Measurements from ENCODE around the gene ACER3. TPM values are rescaled to one million over a fixed set of nuclear protein-coding genes. Genes with fewer than 3 reads are reported as not detected.

Gene ACER3
- total RNA-seq, 4 donors from 2014 or later: 9.3 to 25.7 (median 14.2) TPM

GRCh38 chr11:77055101-77055561 lies 194.4 kb downstream of the ACER3 start:
- Histone ChIP-seq H3K27ac (no peak overlapping the region), H3K27me3 (peaks cover 9% of the 10 kb centered on the region), H3K9me3 (peaks cover 0 to 21% (median 2%) of the 10 kb centered on the region in 3 donors), H3K36me3 (no peaks in the 10 kb centered on the region), H3K4me3 (no peak overlapping the region), H3K4me1 (no peaks in the 10 kb centered on the region)
- TF ChIP-seq CTCF (IDR thresholded peaks at IDR 0.05) (no peak), POLR2AphosphoS5 (IDR thresholded peaks at IDR 0.05) (no peak), POLR2A (IDR thresholded peaks at IDR 0.05) (no peak), EP300 (IDR thresholded peaks at IDR 0.05) (no peak)
- 50 to 74% methylated on average over 1 to 2 of the region's 2 CpGs for WGBS, 2 donors (ENCODE audit: low coverage in 1 of 2)
- ATAC-seq: no peak

- TF ChIP-seq CTCF (IDR thresholded peaks at IDR 0.05): no peak
- TF ChIP-seq POLR2A (IDR thresholded peaks at IDR 0.05): no peak
- no peak for TF ChIP-seq EP300 (IDR thresholded peaks at IDR 0.05)
- TF ChIP-seq POLR2AphosphoS5 (IDR thresholded peaks at IDR 0.05): no peak
- Histone ChIP-seq H3K36me3 (no peaks in the 10 kb centered on the region), H3K27ac (no peak overlapping the region), H3K4me1 (no peaks in the 10 kb centered on the region), H3K4me3 (no peak overlapping the region), H3K27me3 (peaks cover 9% of the 10 kb centered on the region), H3K9me3 (peaks cover 0 to 21% (median 2%) of the 10 kb centered on the region in 3 donors)
- WGBS, 2 donors (ENCODE audit: low coverage in 1 of 2): 87 to 100% methylated on average over 3 to 5 of the region's 5 CpGs
- no peak for ATAC-seq
Measured at GRCh38 chr11:77055913-77056312, 195.2 kb downstream of the ACER3 start.

DNA sequence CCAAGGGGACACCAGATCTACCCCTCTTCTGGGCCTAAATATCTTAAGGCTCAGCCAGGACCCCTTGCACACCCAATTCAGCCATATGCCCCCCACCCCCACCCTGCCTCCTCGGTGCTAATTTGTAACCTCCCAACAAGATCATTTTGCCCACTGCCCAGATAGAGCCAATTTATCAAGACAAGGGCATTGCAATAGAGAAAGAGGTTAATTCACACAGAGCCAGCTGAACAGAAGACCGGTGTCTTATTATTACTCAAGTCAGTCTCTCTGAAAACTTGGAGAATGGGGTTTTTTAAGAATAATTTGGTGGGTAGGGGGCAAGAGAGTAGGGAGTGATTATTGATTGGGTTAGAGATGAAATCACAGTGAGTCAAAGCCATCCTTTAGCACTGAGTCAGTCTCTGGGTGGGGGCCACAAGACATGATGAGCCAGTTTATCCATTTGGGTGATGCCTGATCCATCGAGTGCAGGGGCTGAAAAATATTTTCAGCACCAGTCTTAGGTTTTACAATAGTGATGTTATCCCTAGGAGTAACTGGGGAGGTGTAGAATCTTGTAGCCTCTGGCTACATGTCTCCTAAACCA lies 196.2 kb downstream of the ACER3 start:
- no peak for TF ChIP-seq EP300 (IDR thresholded peaks at IDR 0.05)
- 56 to 86% methylated on average over 1 to 2 of the region's 3 CpGs for WGBS, 2 donors (ENCODE audit: low coverage in 1 of 2)
- Histone ChIP-seq H3K27ac (no peak overlapping the region), H3K4me1 (no peaks in the 10 kb centered on the region), H3K9me3 (peaks cover 0 to 21% (median 2%) of the 10 kb centered on the region in 3 donors), H3K36me3 (no peaks in the 10 kb centered on the region), H3K27me3 (peaks cover 9% of the 10 kb centered on the region), H3K4me3 (no peak overlapping the region)
- no peak for ATAC-seq

DNA sequence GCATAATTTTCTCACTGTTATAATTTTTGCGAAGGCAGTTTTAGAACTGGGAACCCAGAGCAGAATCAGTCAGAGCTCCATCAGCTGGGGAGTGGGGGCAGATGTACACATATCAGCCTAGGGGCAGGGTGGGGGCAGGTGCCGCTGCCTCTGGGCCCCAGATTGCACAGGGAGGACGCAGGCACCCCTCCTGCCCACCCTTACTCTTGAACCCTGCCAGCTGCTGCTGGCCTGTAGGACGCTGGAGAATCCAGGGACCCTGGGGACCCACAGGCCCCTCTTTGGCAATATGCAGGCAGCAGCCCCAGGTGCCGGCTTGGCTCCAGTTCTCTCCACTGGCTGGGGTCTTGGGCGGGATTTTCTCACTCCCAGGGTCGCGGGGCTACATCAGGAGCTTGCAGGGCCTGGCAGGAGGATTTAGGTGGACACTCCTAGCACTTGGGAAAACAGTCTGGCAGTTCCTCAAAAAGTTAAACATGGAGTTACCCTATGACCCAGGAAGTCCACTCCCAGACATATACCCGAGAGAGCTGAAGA lies 197.3 kb downstream of the ACER3 start:
- TF ChIP-seq POLR2AphosphoS5 (IDR thresholded peaks at IDR 0.05) (no peak), EP300 (IDR thresholded peaks at IDR 0.05) (no peak)

DNA sequence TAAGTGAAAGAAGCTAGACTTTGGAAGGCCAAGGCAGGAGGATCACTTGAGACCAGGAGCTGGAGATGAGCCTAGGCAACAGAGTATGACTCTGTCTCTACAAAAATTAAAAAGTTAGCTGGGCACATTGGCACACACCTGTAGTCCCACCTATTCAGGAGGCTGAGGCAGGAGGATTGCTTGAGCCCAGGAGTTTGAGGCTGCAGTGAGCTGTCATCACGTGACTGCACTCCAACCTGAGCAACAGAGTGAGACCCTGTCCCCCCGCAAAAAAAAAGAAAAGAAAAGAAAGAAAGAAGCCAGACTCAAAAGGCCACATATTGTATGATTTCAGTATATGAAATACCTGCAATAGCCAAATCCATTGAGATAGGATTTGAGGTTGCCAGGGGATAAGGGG lies 198.2 kb downstream of the ACER3 start:
- ATAC-seq: no peak
- 77 to 94% methylated on average over 2 of the region's 2 CpGs for WGBS, 2 donors (ENCODE audit: low coverage in 1 of 2)

More for the DNA sequence above, 197.3 kb downstream of the ACER3 start:
- H3K9me3 ChIP-seq: peaks cover 0 to 21% (median 2%) of the 10 kb centered on the region in 3 donors
- no peak overlapping the region for H3K4me3 ChIP-seq
- no peaks in the 10 kb centered on the region for H3K36me3 ChIP-seq
- no peak overlapping the region for H3K27ac ChIP-seq
- peaks cover 9% of the 10 kb centered on the region for H3K27me3 ChIP-seq
- 69 to 80% methylated on average over 1 to 4 of the region's 9 CpGs for WGBS, 2 donors (ENCODE audit: low coverage in 1 of 2)
- no peak for ATAC-seq
- no peaks in the 10 kb centered on the region for H3K4me1 ChIP-seq

More for the DNA sequence above, 198.2 kb downstream of the ACER3 start:
- no peak overlapping the region for H3K27ac ChIP-seq
- TF ChIP-seq EP300 (IDR thresholded peaks at IDR 0.05) (no peak), POLR2AphosphoS5 (IDR thresholded peaks at IDR 0.05) (no peak), POLR2A (IDR thresholded peaks at IDR 0.05) (no peak), CTCF (IDR thresholded peaks at IDR 0.05) (no peak)
- H3K4me3 ChIP-seq: no peak overlapping the region
- no peaks in the 10 kb centered on the region for H3K4me1 ChIP-seq
- peaks cover 9% of the 10 kb centered on the region for H3K27me3 ChIP-seq
- H3K9me3 ChIP-seq: peaks cover 0 to 21% (median 2%) of the 10 kb centered on the region in 3 donors
- H3K36me3 ChIP-seq: no peaks in the 10 kb centered on the region

All from gastroesophageal sphincter (tissue), 4 donors.